Measurements from ENCODE around the gene CD300LF. TPM values are rescaled to one million over a fixed set of nuclear protein-coding genes. Genes with fewer than 3 reads are reported as not detected.
A peak's percentile ranks its signal among the peaks of the same experiment; 100 is the strongest.

CD300LF gene
- total RNA-seq, 1 experiment from 2014 or later = not detected

GRCh38 chr17:74749279-74750038, 36.7 kb upstream of the CD300LF start:
- Histone ChIP-seq H4K20me1 (ENCODE audit: insufficient read depth, low read depth, low read length) (peaks cover 22% of the 10 kb centered on the region), H3K9ac (ENCODE audit: low read length) (peak overlapping the region; percentile 99), H2AFZ (ENCODE audit: low read length) (peak overlapping the region; percentile 77; the same call in 1 of the 2 replicates), H3K79me2 (ENCODE audit: low read length) (peaks cover 59% of the 10 kb centered on the region), H3K9me3 (ENCODE audit: low read length) (no peaks in the 10 kb centered on the region), H3K4me1 (ENCODE audit: low read length) (peaks cover 23% of the 10 kb centered on the region), H3K27me3 (ENCODE audit: low read length) (no peaks in the 10 kb centered on the region), H3K4me3 (ENCODE audit: low read length) (peak overlapping the region; percentile 99), H3K36me3 (ENCODE audit: insufficient read depth, low read length) (peaks cover 7% of the 10 kb centered on the region; the same call in 1 of the 2 replicates), H3K9me2 (replicated peaks; ENCODE audit: insufficient read depth, low read length) (no peaks in the 10 kb centered on the region), H3K27ac (ENCODE audit: low read length) (peak overlapping the region; percentile 41; the same call in 1 of the 2 replicates), H3K4me2 (ENCODE audit: low read depth, low read length, poor library complexity, severe bottlenecking) (peak overlapping the region; percentile 93)
- peak; percentile 83 for DNase-seq

GRCh38 chr17:74748529-74749278, 36.0 kb upstream of the CD300LF start, which contains the start of gene NHERF1:
Gene NHERF1, plus strand, starts transcription at chr17:74748628. Its CDS starts 219 bp downstream, at chr17:74748847.
- Histone ChIP-seq H3K9ac (ENCODE audit: low read length) (peak within 1 kb of the TSS; percentile 99), H3K4me3 (ENCODE audit: low read length) (peak within 1 kb of the TSS; percentile 99), H3K9me2 (replicated peaks; ENCODE audit: insufficient read depth, low read length) (no peaks in the 10 kb centered on the region), H3K36me3 (ENCODE audit: insufficient read depth, low read length) (peaks cover 7% of the 10 kb centered on the region; the same call in 1 of the 2 replicates), H3K9me3 (ENCODE audit: low read length) (no peaks in the 10 kb centered on the region), H3K27ac (ENCODE audit: low read length) (peak within 1 kb of the TSS; percentile 41; the same call in 1 of the 2 replicates), H3K4me2 (ENCODE audit: low read depth, low read length, poor library complexity, severe bottlenecking) (peak within 1 kb of the TSS; percentile 93), H2AFZ (ENCODE audit: low read length) (peak within 1 kb of the TSS; percentile 77; the same call in 1 of the 2 replicates), H3K4me1 (ENCODE audit: low read length) (peaks cover 23% of the 10 kb centered on the region), H3K27me3 (ENCODE audit: low read length) (no peaks in the 10 kb centered on the region), H4K20me1 (ENCODE audit: insufficient read depth, low read depth, low read length) (peaks cover 22% of the 10 kb centered on the region), H3K79me2 (ENCODE audit: low read length) (peaks cover 52% of the 10 kb centered on the region)
- DNase-seq = peak; percentile 97

- Histone ChIP-seq H3K9ac (ENCODE audit: low read length) (peak overlapping the region; percentile 65), H3K27ac (ENCODE audit: low read length) (no peak overlapping the region), H2AFZ (ENCODE audit: low read length) (no peak overlapping the region), H3K9me2 (replicated peaks; ENCODE audit: insufficient read depth, low read length) (no peaks in the 10 kb centered on the region), H3K36me3 (ENCODE audit: insufficient read depth, low read length) (peaks cover 7% of the 10 kb centered on the region; the same call in 1 of the 2 replicates), H3K79me2 (ENCODE audit: low read length) (peaks cover 47% of the 10 kb centered on the region), H3K27me3 (ENCODE audit: low read length) (no peaks in the 10 kb centered on the region), H3K4me1 (ENCODE audit: low read length) (peaks cover 23% of the 10 kb centered on the region), H4K20me1 (ENCODE audit: insufficient read depth, low read depth, low read length) (peaks cover 22% of the 10 kb centered on the region), H3K4me2 (ENCODE audit: low read depth, low read length, poor library complexity, severe bottlenecking) (peak overlapping the region; percentile 66), H3K4me3 (ENCODE audit: low read length) (peak overlapping the region; percentile 99), H3K9me3 (ENCODE audit: low read length) (no peaks in the 10 kb centered on the region)
- DNase-seq = no peak
These were observed 35.5 kb upstream of the CD300LF start for GRCh38 chr17:74748279-74748528.

- Histone ChIP-seq H3K4me2 (ENCODE audit: low read depth, low read length, poor library complexity, severe bottlenecking) (no peak overlapping the region), H2AFZ (ENCODE audit: low read length) (no peak overlapping the region), H3K9me2 (replicated peaks; ENCODE audit: insufficient read depth, low read length) (no peaks in the 10 kb centered on the region), H3K79me2 (ENCODE audit: low read length) (peaks cover 34% of the 10 kb centered on the region), H3K27me3 (ENCODE audit: low read length) (no peaks in the 10 kb centered on the region), H3K27ac (ENCODE audit: low read length) (no peak overlapping the region), H4K20me1 (ENCODE audit: insufficient read depth, low read depth, low read length) (peaks cover 22% of the 10 kb centered on the region), H3K9ac (ENCODE audit: low read length) (no peak overlapping the region), H3K36me3 (ENCODE audit: insufficient read depth, low read length) (peaks cover 7% of the 10 kb centered on the region; the same call in 1 of the 2 replicates), H3K9me3 (ENCODE audit: low read length) (no peaks in the 10 kb centered on the region), H3K4me3 (ENCODE audit: low read length) (no peak overlapping the region), H3K4me1 (ENCODE audit: low read length) (peaks cover 28% of the 10 kb centered on the region)
- no peak for DNase-seq
These were observed 34.2 kb upstream of the CD300LF start for GRCh38 chr17:74746922-74747321.

- Histone ChIP-seq H3K9me2 (replicated peaks; ENCODE audit: insufficient read depth, low read length) (no peaks in the 10 kb centered on the region), H2AFZ (ENCODE audit: low read length) (no peak overlapping the region), H3K27ac (ENCODE audit: low read length) (no peak overlapping the region), H3K4me2 (ENCODE audit: low read depth, low read length, poor library complexity, severe bottlenecking) (no peak overlapping the region), H3K9ac (ENCODE audit: low read length) (no peak overlapping the region), H3K36me3 (ENCODE audit: insufficient read depth, low read length) (0 out of 2 replicates have a peak, but pooled peaks cover 3% of the 10 kb centered on the region), H3K79me2 (ENCODE audit: low read length) (peaks cover 29% of the 10 kb centered on the region), H3K27me3 (ENCODE audit: low read length) (no peaks in the 10 kb centered on the region), H3K4me3 (ENCODE audit: low read length) (no peak overlapping the region), H3K9me3 (ENCODE audit: low read length) (no peaks in the 10 kb centered on the region), H4K20me1 (ENCODE audit: insufficient read depth, low read depth, low read length) (peaks cover 18% of the 10 kb centered on the region), H3K4me1 (ENCODE audit: low read length) (peaks cover 29% of the 10 kb centered on the region)
- DNase-seq = no peak
These were observed 33.7 kb upstream of the CD300LF start for GRCh38 chr17:74746376-74746775.

GRCh38 chr17:74745548-74746177, 32.9 kb upstream of the CD300LF start:
- peaks cover 22% of the 10 kb centered on the region for H3K79me2 ChIP-seq (ENCODE audit: low read length)
- no peak overlapping the region for H3K27ac ChIP-seq (ENCODE audit: low read length)
- no peak overlapping the region for H3K4me2 ChIP-seq (ENCODE audit: low read depth, low read length, poor library complexity, severe bottlenecking)
- H3K9me2 ChIP-seq (replicated peaks; ENCODE audit: insufficient read depth, low read length) = no peaks in the 10 kb centered on the region
- H2AFZ ChIP-seq (ENCODE audit: low read length) = no peak overlapping the region
- no peak for DNase-seq
- H3K9ac ChIP-seq (ENCODE audit: low read length) = no peak overlapping the region
- peaks cover 12% of the 10 kb centered on the region for H4K20me1 ChIP-seq (ENCODE audit: insufficient read depth, low read depth, low read length)
- H3K27me3 ChIP-seq (ENCODE audit: low read length) = no peaks in the 10 kb centered on the region
- no peaks in the 10 kb centered on the region for H3K36me3 ChIP-seq (ENCODE audit: insufficient read depth, low read length)
- no peaks in the 10 kb centered on the region for H3K9me3 ChIP-seq (ENCODE audit: low read length)
- H3K4me1 ChIP-seq (ENCODE audit: low read length) = peaks cover 22% of the 10 kb centered on the region
- H3K4me3 ChIP-seq (ENCODE audit: low read length) = no peak overlapping the region

- H3K36me3 ChIP-seq (ENCODE audit: insufficient read depth, low read length) = no peaks in the 10 kb centered on the region
- no peaks in the 10 kb centered on the region for H3K9me2 ChIP-seq (replicated peaks; ENCODE audit: insufficient read depth, low read length)
- no peaks in the 10 kb centered on the region for H3K9me3 ChIP-seq (ENCODE audit: low read length)
- H2AFZ ChIP-seq (ENCODE audit: low read length) = no peak overlapping the region
- peaks cover 7% of the 10 kb centered on the region for H4K20me1 ChIP-seq (ENCODE audit: insufficient read depth, low read depth, low read length)
- H3K4me2 ChIP-seq (ENCODE audit: low read depth, low read length, poor library complexity, severe bottlenecking) = no peak overlapping the region
- no peak overlapping the region for H3K9ac ChIP-seq (ENCODE audit: low read length)
- DNase-seq = peak; percentile 87
- H3K4me3 ChIP-seq (ENCODE audit: low read length) = no peak overlapping the region
- peaks cover 16% of the 10 kb centered on the region for H3K4me1 ChIP-seq (ENCODE audit: low read length)
- no peaks in the 10 kb centered on the region for H3K27me3 ChIP-seq (ENCODE audit: low read length)
- H3K79me2 ChIP-seq (ENCODE audit: low read length) = peaks cover 14% of the 10 kb centered on the region
- no peak overlapping the region for H3K27ac ChIP-seq (ENCODE audit: low read length)
These were observed 32.2 kb upstream of the CD300LF start for GRCh38 chr17:74744714-74745547.
